ENCODE data around the gene LURAP1L. TPM values are rescaled to one million over a fixed set of nuclear protein-coding genes. Genes with fewer than 3 reads are reported as not detected.

LURAP1L gene
- total RNA-seq, 2 experiments from 2014 or later: not detected

DNA sequence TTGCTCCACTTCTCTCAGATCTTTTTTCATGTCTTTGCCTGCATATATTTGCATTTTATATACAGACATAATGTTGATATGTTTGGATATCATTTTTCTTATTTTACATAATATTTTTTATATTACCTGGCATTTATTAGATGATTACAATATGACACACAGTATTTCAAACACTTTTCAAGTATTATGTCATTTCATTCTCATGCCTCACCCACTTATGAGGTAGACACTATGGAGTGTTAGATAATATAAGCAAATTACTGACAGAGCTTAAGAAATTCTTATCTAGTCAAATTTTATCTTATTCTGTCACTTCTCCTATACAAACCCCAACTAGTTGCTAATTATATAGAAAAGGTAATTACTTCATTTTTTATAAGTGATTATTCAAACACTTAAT is 11.1 kb downstream of the LURAP1L start:
- Mint-ChIP-seq H3K27me3 (no peaks in the 10 kb centered on the region), H3K36me3 (no peaks in the 10 kb centered on the region), H3K9me3 (peaks cover 2% of the 10 kb centered on the region), H3K4me3 (no peak overlapping the region), H3K4me1 (no peaks in the 10 kb centered on the region), H3K27ac (no peak overlapping the region)
- DNase-seq: no peak

DNA sequence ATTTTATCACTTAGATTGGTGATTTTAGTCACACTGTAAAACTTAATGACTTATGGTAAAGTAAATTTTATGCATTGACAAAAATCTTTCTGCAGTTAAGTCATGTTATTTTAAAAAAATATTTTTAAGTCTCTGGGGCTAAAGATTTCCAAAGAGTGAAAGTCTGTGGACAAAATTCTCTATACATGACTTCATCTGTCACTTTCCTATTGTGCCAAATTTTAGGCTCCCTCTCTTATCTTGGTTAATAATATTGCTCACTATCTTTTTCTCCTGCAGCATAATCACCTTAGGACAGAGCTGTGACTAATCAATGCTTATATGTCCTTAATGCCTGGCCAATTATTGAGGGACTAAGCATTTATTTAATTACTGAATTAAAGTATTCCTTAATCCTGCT is 15.2 kb downstream of the LURAP1L start:
- H3K27ac Mint-ChIP-seq: no peak overlapping the region
- no peaks in the 10 kb centered on the region for H3K27me3 Mint-ChIP-seq
- DNase-seq: no peak
- H3K9me3 Mint-ChIP-seq: peaks cover 4% of the 10 kb centered on the region
- H3K4me1 Mint-ChIP-seq: no peaks in the 10 kb centered on the region
- no peaks in the 10 kb centered on the region for H3K36me3 Mint-ChIP-seq
- H3K4me3 Mint-ChIP-seq: no peak overlapping the region

DNA sequence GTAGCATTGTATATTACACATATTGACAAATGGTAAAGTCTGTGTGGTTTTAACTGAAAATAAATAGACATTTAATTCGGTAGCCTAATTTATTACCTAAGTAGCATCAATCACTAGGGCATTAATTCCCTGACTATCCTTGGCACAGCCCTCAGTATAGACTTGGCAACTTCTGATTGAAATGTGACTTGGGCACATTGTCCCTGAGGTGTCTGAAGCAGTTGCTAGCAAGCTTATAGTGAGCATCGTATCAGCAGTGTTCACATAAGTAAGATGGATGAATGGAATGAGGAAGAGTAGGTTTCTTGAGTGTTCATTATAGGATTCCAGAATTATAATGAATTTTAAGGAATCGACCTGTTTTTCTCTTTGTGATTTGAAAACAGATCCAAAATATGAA is 16.1 kb downstream of the LURAP1L start:
- Mint-ChIP-seq H3K4me1 (no peaks in the 10 kb centered on the region), H3K4me3 (no peak overlapping the region), H3K27ac (no peak overlapping the region), H3K27me3 (no peaks in the 10 kb centered on the region), H3K9me3 (peaks cover 5% of the 10 kb centered on the region), H3K36me3 (no peaks in the 10 kb centered on the region)
- DNase-seq: no peak

DNA sequence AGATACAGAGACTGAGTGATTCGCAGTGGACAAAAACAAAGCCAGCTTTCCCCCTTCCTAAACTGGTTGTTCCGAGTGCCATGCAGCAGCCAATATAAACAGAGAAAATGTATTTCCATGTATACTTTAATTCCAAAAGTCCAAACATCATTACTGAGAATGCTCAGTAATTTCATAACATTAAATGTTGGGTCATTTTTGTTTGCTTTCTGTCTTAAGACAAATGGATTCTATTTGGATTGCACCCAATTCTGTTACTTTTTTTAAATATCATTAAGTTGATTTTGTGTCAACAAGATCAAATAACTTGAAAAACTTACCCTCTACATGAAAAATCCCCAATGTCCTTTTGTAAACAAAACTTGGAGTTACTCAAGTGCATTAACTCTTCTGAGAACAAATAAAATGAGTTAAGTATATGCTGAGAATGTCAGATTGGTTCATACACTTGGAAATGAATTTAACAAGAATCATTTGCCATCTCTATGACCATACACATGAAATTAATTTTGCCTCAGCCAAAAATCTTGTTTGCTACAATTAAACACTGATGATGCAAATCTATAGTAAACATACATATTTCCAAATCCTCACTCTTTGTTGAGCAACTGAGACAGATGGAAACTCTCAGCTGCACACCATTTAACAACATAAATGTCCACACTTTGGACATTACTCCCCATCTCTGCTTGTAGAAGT is 19.4 kb downstream of the LURAP1L start:
- Mint-ChIP-seq H3K36me3 (no peaks in the 10 kb centered on the region), H3K4me1 (no peaks in the 10 kb centered on the region), H3K9me3 (peaks cover 4% of the 10 kb centered on the region), H3K4me3 (no peak overlapping the region), H3K27me3 (no peaks in the 10 kb centered on the region), H3K27ac (no peak overlapping the region)
- DNase-seq: no peak

DNA sequence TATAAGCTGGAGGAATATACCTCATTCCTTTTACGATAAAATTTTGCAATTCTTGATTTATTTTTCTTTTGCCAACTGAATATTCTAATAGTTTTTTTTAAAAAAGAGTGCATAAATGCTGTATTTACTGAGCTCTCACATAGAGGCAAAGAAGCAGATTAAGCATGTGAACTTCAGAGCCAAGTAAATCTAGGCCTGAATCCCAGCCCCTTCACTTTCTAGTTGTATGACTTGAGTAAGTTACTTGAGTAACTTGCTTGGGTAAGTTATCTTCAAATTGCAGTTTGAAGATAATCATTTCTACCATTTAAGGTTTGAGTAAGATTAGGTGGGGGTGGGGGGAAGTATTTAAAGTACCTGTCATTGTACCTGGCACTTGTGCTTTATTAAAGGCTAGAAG is 21.8 kb downstream of the LURAP1L start:
- H3K36me3 Mint-ChIP-seq: no peaks in the 10 kb centered on the region
- H3K27ac Mint-ChIP-seq: no peak overlapping the region
- H3K9me3 Mint-ChIP-seq: peaks cover 1% of the 10 kb centered on the region
- H3K4me1 Mint-ChIP-seq: no peaks in the 10 kb centered on the region
- no peak overlapping the region for H3K4me3 Mint-ChIP-seq
- no peak for DNase-seq
- no peaks in the 10 kb centered on the region for H3K27me3 Mint-ChIP-seq

DNA sequence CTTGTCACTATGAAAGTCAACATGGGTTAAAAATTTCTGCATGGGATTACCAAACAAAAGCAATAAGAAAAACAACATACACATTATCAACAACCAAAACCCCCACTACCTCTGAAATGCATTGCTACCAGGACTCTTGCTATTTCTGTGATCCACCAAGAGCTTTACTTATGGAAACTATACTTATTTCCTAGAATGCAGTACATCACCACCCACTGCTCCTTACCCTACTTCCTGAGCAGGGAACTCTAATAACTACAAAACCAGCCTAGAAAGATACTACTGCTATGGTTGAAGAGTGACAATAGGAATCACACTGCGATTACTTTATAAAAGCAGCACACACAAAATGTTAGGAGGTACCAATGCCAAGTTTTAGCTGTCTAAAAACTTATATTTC is 22.2 kb downstream of the LURAP1L start:
- DNase-seq: no peak
- no peaks in the 10 kb centered on the region for H3K4me1 Mint-ChIP-seq
- no peaks in the 10 kb centered on the region for H3K27me3 Mint-ChIP-seq
- H3K27ac Mint-ChIP-seq: no peak overlapping the region
- no peaks in the 10 kb centered on the region for H3K36me3 Mint-ChIP-seq
- H3K4me3 Mint-ChIP-seq: no peak overlapping the region
- peaks cover 1% of the 10 kb centered on the region for H3K9me3 Mint-ChIP-seq

DNA sequence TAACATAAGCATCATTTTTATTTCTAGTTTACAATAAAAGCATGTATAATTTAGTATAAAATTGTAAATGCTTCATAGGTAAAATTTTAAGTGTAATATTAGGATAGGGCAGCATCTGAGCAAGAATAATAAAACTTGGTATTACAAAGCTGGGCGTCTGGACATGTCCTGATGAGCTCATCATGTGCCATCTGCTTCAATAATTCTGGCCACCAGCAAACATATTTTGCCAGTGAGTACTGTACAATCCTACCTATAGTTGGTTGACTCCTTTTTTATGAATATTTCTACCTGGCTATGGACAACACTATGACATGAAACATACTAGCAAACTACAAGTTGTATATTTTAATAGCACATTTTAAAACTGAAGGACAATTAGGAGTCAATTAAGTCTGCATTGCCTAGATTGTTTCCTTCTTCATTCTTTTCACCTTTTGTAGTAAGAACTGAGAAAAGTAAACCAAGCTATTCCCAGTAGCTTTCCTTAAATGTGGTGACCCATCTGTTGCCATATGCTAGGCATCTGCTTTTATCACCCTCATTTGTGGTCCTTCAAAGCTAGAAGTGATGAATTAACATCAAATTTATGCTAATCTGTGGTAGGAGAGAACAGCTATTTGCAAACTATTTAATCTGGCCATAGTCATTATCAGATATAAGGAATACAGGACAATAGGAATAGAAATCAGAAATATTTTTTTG is 23.4 kb downstream of the LURAP1L start:
- Mint-ChIP-seq H3K4me3 (no peak overlapping the region), H3K4me1 (no peaks in the 10 kb centered on the region), H3K27ac (no peak overlapping the region), H3K27me3 (no peaks in the 10 kb centered on the region), H3K36me3 (no peaks in the 10 kb centered on the region), H3K9me3 (peaks cover 1% of the 10 kb centered on the region)
- DNase-seq: no peak

DNA sequence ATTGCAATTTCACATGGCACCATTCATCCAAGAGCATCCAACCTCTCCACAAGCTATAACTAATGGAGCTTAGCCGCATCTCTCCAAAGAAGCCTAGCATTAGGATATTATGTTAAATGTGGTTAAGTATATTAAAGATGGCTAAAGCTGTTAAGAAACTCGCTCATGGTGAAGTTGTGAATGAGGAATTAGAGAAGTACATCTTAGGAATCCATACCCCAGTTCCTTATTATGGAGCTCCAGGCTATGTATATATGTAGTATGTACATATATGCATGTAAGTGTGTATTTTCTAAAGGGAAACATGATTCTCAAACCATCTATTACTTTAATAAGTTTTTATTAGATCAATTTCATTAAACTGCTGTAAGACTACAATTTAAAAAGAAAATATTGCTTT is 26.4 kb downstream of the LURAP1L start:
- DNase-seq: no peak
- H3K27ac Mint-ChIP-seq: no peak overlapping the region
- no peaks in the 10 kb centered on the region for H3K27me3 Mint-ChIP-seq
- H3K4me3 Mint-ChIP-seq: no peak overlapping the region
- H3K4me1 Mint-ChIP-seq: no peaks in the 10 kb centered on the region
- H3K36me3 Mint-ChIP-seq: no peaks in the 10 kb centered on the region
- no peaks in the 10 kb centered on the region for H3K9me3 Mint-ChIP-seq

DNA sequence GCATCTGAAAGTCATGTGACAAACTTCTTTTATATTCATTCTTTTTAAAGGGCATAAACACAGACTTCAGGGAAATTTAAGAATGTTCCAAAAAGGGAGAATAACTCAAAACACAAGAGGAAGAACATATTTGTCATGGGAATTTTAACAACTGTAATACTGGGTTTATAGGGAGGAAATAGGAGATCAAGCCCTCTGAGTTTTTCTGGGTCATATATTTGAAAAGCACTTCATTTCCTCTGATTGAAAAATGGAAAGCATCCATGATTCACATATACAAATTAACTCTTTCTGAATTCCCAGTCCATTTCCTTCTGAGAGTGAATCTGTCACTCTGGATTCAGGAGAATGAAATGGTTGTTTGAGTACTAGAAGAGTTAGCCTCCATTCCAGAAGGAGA is 26.8 kb downstream of the LURAP1L start:
- Mint-ChIP-seq H3K27me3 (no peaks in the 10 kb centered on the region), H3K9me3 (no peaks in the 10 kb centered on the region), H3K27ac (no peak overlapping the region), H3K4me3 (no peak overlapping the region), H3K36me3 (no peaks in the 10 kb centered on the region), H3K4me1 (no peaks in the 10 kb centered on the region)
- no peak for DNase-seq

DNA sequence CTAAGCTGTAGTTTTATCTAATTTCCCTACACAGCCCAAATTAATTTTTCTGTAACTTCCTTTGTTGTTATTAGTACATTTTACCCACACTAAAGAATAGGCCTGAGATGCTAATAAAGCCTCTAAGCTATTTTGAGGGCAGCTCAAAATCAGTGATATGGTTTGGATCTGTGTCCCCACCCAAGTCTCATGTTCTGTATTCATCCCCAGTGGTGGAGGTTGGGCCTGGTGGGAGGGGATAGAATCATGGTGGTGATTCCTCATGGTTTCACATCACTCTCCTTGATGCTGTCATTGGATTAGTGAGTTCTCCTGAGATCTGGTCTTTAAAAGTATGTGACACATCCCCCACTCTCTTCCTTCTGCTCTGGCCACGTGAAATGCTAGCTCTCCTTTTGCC is 27.3 kb downstream of the LURAP1L start:
- H3K27ac Mint-ChIP-seq: no peak overlapping the region
- no peak overlapping the region for H3K4me3 Mint-ChIP-seq
- H3K9me3 Mint-ChIP-seq: no peaks in the 10 kb centered on the region
- no peaks in the 10 kb centered on the region for H3K4me1 Mint-ChIP-seq
- no peak for DNase-seq
- H3K27me3 Mint-ChIP-seq: no peaks in the 10 kb centered on the region
- no peaks in the 10 kb centered on the region for H3K36me3 Mint-ChIP-seq

DNA sequence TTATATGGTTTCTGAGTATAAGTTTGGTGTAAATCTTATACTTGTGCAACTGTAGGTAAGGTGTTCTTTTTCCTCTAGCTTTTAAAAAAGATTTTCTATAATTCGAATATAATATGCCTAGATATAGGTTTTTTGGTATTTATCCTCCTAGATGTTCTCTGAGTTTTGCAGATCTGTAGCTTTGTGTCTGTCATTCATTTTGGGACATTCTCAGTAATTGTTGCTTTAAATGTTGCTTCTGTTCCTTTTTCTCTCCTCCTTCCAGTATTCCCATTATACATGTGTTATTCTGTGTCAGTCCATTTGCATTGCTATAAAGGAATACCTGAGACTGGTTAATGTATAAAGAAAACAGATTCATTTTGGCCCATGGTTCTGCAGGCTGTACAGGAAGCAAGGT is 33.7 kb downstream of the LURAP1L start:
- no peak for DNase-seq
- H3K27me3 Mint-ChIP-seq: no peaks in the 10 kb centered on the region
- H3K27ac Mint-ChIP-seq: no peak overlapping the region
- H3K9me3 Mint-ChIP-seq: peaks cover 7% of the 10 kb centered on the region
- H3K4me3 Mint-ChIP-seq: no peak overlapping the region
- no peaks in the 10 kb centered on the region for H3K36me3 Mint-ChIP-seq
- no peaks in the 10 kb centered on the region for H3K4me1 Mint-ChIP-seq

DNA sequence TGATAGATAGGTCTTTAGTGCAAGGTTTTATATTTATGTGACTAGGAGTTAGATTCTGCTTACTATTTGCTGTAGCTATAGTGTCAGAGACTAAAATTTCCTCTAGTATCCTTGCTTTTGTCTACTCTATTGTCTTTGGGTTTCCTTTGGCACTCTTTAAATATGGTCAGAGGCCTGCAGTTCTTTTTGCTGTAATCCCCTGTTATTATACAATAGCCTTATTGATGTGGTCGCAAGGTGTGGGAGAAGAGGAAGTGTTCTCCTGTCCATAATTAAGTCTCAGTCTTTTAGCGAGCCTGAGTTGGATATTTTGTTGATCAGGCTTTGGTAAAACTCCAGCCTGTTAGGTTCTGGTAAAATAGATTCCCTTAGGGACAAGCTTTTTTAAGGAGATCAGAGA is 34.9 kb downstream of the LURAP1L start:
- DNase-seq: no peak
- no peaks in the 10 kb centered on the region for H3K36me3 Mint-ChIP-seq
- H3K27ac Mint-ChIP-seq: no peak overlapping the region
- H3K4me3 Mint-ChIP-seq: no peak overlapping the region
- no peaks in the 10 kb centered on the region for H3K27me3 Mint-ChIP-seq
- H3K9me3 Mint-ChIP-seq: peaks cover 7% of the 10 kb centered on the region
- H3K4me1 Mint-ChIP-seq: no peaks in the 10 kb centered on the region

DNA sequence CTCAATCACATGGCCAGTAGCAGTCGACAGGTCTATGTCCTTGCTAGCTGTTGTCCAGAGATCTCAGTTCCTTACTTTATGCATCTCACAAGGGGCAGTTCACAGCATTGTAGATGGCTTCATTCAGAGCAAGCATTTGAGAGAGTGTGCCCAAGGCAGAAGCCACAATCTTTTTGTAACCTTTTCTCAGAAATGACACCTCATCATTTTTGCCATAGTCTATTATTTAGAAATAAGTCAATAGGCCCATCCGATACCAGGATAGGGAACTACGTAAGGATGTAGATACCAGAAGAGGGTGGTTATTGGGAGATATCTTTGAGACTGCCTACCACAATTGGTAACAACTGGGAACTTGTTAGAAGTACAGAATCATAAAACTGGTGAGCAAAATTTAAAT is 37.1 kb downstream of the LURAP1L start:
- Mint-ChIP-seq H3K36me3 (no peaks in the 10 kb centered on the region), H3K4me3 (no peak overlapping the region), H3K9me3 (peaks cover 7% of the 10 kb centered on the region), H3K27me3 (no peaks in the 10 kb centered on the region), H3K27ac (no peak overlapping the region), H3K4me1 (no peaks in the 10 kb centered on the region)
- DNase-seq: no peak

DNA sequence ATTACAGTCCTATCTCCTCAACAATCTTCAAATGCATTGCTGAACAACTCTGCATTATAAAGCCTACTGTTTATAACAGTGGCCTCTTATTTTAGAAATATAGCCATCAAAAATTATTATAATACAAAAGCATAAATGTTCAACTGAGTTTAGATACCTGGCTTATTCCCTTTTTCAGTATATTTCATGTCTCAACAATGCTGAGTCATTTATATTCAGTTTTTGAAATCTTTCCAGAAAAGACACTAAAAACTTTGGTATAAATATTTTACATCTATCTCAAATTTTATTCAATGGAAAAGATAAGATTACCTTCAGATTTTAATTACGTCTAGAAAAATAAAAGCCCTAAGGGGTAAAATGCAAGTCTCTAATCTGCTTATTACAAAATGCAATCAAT is 37.9 kb downstream of the LURAP1L start:
- Mint-ChIP-seq H3K27ac (no peak overlapping the region), H3K27me3 (no peaks in the 10 kb centered on the region), H3K4me3 (no peak overlapping the region), H3K36me3 (no peaks in the 10 kb centered on the region), H3K9me3 (peaks cover 7% of the 10 kb centered on the region), H3K4me1 (no peaks in the 10 kb centered on the region)
- DNase-seq: no peak

DNA sequence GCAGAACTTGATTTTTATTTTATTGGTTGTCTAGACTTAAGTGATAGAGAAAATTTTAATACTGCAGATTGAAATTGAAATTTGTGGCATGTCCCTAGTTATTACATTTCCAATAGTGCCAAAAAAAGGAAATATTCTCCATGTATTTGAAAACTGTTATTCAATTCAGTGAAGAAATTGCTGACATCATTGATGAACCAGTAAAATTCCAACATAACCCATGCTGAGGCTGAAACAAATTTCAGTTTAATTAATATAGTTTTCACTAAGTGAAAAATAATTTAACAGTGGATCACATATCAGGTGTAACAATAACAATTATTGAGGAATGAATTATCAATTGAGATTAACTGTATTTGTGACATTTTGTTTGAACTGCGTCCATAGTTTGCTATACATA is 38.7 kb downstream of the LURAP1L start:
- Mint-ChIP-seq H3K4me1 (no peaks in the 10 kb centered on the region), H3K4me3 (no peak overlapping the region), H3K27ac (no peak overlapping the region), H3K36me3 (no peaks in the 10 kb centered on the region), H3K9me3 (peaks cover 11% of the 10 kb centered on the region), H3K27me3 (no peaks in the 10 kb centered on the region)
- no peak for DNase-seq

All from activated naive CD8-positive, alpha-beta T cell treated with anti-CD3 and anti-CD28 coated beads for 36 hours (primary cell).